HG02642 (cell line): ENCODE measurements around the gene DBT.
A peak's percentile ranks its signal among the peaks of the same experiment; 100 is the strongest.
"Not testable (repeated sequence)": the region's sequence is repeated elsewhere in the genome, so short reads cannot be mapped to it uniquely, and the experiment has no call there.

Experiments used
- ATAC-seq: cut with Tn5 transposase; IDR thresholded peaks from one replicate; pipeline ENCODE4 v1.9.1; 2021; ENCODE audit warnings: mild to moderate bottlenecking; ENCODE audit not compliant: unreplicated experiment, poor library complexity

The DBT gene

DNA sequence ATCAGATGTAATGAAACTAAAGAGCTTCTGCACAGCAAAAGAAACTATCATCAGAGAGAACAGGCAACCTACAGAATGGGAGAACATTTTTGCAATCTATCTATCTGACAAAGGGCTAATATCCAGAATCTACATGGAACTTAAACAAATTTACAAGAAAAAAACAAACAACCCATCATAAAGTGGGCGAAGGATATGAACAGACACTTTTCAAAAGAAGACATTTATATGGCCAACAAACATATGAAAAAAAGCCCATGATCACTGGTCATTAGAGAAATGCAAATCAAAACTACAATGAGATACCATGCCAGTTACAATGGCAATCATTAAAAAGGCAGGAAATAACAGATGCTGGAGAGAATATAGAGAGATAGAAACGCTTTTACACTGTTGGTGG is 44.5 kb downstream of the DBT start:
- ATAC-seq: not testable (repeated sequence)

DNA sequence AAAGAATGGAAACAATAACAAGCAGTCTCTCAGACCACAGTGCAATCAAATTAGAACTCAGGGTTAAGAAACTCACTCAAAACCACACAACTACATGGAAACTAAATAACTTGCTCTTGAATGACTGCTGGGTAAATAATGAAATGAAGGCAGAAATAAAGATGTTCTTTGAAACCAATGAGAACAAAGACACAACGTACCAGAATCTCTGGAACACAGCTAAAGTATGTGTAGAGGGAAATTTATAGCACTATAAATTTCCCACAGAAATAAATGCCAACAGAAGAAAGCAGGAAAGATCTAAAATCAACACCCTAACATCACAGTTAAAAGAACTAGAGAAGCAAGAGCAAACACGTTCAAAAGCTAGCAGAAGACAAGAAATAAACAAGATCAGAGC is 46.9 kb downstream of the DBT start:
- not testable (repeated sequence) for ATAC-seq

- not testable (repeated sequence) for ATAC-seq
Measured at GRCh38 chr1:100200060-100200459, 49.6 kb downstream of the DBT start.

GRCh38 chr1:100198596-100198995 is 51.0 kb downstream of the DBT start:
- no peak for ATAC-seq

GRCh38 chr1:100188617-100189016 is 61.0 kb downstream of the DBT start:
- peak; percentile 52 for ATAC-seq

DNA sequence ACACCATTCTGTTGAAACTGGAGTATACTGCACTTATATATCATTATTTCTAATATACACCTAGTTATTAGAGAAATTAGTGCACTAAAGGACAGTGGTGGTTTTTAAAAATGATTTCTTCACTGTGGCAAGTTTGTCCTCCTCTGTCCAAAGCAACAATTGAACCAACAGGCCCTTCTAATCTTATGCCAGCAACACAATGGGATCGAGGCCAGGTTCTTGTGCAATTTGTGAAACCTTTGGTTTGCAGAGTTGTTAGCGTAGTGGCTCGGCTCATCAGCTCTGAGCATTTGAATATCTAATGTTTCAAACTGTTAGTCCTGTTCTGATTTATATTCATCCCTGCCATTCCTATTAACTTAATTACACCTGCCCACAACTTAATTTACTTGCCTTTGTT is 61.7 kb downstream of the DBT start:
- no peak for ATAC-seq

- no peak for ATAC-seq
Measured at GRCh38 chr1:100184536-100184935, 65.1 kb downstream of the DBT start.

GRCh38 chr1:100183370-100183769 is 66.3 kb downstream of the DBT start:
- no peak for ATAC-seq

- ATAC-seq: no peak
Measured at GRCh38 chr1:100178091-100178490, 71.5 kb downstream of the DBT start, which contains the start of gene LRRC39. TSS of gene LRRC39 (minus strand) at chr1:100178256. CDS start at chr1:100168516, 9,740 bp downstream.

GRCh38 chr1:100177295-100178041 is 72.2 kb downstream of the DBT start:
- ATAC-seq: no peak

DNA sequence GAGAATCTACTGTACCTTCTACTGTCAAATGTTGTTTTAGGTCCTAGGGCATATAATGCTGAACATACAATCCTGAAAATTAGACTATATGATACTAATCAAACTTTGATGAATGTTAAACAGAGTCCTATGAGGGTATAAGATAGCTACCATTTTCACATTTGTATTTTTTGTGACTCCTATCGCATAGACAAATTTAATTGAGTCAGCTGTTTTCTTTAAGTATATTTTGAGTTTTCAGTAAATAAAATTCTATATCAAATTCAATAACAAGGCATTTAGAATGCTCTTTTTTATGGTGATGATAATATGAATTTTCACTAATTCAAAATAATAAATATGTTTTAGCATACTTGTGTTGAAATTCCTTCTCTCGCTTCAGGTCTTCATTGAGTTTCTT is 81.6 kb downstream of the DBT start:
- no peak for ATAC-seq

DNA sequence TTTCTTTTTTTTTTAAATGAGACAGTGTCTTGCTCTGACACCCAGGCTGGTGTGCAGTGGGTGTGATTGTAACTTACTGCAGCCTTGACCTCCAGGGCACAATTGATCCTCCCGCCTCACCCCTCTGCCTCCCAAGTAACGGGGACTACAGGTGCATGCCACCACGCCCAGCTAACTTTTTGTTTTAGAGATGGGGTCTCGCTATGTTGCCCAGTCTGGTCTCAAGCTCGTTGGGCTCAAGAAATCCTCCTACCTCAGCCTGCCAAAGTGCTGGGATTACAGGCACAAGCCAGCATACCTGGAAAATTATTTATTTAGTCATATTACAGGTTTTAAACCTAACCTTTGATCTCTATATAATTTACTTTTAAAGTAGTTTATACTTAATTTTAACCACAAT is 84.9 kb downstream of the DBT start:
- no peak for ATAC-seq

DNA sequence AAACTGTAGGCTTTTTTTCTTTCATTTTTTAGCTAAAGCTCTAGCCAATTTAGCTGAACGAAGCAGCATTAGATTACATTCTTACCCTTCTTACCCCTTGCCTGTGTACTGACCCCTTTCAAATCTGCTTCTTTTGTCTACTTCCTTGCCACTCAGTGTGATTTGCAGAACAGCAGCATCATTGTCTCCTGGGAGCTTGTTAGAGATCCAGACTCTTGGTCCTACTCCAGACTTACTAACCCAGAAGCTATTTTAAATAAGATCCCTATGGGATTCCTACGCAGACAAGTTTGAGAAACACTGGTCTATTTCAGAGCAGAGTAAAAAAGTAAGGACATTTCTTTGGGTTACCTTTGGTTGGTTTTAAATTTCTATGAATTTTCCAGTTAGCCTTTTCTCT is 85.4 kb downstream of the DBT start:
- no peak for ATAC-seq

- no peak for ATAC-seq
Measured at GRCh38 chr1:100162881-100163280, 86.8 kb downstream of the DBT start.

DNA sequence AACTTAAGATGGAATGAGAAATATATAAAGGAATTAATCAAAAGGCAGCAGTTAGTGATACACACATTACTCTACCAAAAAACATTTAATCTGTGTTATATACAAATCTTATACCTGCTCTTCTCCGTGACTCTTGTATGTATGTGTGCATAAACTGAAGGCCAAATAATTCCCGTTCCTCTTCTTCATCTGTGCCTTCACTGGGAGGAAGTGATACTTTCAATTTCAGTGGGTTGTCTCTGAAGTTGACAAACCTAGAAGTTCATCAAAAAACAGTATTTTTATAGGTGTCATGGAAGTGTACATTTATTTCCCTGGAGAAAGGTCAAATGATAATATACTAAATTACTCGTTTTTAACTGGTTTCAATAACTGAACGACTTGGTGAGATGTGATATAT is 97.4 kb downstream of the DBT start:
- peak; percentile 77 for ATAC-seq

- ATAC-seq: no peak
Measured at GRCh38 chr1:100151679-100152078, 98.0 kb downstream of the DBT start.

GRCh38 chr1:100147875-100148274 is 101.8 kb downstream of the DBT start:
- ATAC-seq: no peak

DNA sequence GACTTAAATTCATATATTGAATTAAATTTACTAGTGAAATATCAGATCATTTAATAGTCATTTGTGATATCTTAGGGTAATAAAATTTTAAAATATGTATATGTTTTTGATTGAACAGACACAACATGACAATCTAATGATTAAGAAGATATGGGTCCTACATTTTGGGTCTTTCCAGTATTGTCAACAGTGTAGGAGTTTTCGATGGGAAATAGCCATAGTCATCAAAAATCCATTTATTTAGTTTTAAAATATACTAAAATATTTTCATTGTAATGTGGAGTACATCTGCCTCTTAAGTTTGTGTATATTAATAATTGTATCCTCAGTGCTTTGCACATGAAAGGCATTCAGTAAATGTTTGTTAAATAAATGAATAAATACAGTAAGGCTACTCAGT is 102.7 kb downstream of the DBT start:
- ATAC-seq: no peak

GRCh38 chr1:100145116-100145515 is 104.5 kb downstream of the DBT start:
- ATAC-seq: no peak

DNA sequence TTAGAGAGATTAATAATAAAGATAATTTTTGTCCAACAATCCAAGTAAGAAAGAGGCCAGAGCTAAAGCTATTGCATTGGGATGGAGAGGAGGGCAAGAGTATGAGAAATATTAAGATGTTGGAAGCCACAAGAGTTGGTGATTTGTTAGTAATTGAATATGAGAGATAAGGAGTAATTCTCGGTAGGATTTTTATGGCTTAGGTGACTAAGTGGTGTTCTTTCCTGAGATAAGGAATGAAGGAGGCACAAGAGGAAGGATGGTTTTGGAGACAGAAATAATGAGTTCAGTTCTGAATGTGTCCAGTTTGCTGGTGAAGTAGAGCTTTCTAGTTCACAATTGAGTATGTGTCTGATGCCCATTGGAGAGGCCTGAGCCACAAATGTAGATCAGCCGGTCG is 107.3 kb downstream of the DBT start:
- ATAC-seq: no peak

DNA sequence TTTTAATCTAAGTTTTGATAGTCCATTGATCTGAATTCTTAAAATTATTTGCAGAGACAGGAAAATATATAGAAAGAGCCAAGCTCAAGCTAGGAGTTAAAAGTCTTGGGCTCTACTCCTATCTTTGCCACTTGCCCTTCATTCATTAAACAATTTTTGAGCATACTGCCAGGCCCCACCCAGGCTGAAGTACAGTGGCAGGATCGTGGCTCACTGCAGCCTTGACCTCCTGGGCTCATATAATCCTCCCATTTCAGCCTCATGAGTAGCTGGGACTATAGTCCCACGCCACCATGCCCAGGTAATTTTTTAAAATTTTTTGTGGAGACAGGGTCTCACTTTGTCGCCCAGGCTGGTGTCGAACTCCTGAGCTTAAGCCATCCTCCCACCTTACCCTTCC is 108.4 kb downstream of the DBT start:
- no peak for ATAC-seq

DNA sequence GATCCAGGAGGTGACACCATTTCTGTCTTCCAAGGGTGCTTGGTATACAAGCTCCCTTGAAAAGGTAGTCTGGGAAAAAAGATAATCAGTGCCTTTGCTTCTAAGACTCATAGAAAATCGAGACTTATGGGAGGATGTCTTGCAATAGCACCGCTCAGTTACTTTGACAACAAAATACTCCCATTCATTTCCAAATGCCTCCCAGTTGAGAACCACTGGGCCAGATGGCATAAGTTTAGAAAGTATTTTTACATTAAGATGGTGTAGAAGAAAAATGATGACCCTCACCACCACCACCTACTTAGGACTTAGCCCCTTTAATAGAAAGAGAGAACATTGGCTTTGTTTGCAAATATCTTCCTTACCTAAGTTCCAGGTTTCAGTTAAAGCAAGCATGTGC is 112.0 kb downstream of the DBT start:
- no peak for ATAC-seq
